ENCODE data around the gene HOXC9. TPM values are rescaled to one million over a fixed set of nuclear protein-coding genes. Genes with fewer than 3 reads are reported as not detected.
A peak's percentile ranks its signal among the peaks of the same experiment; 100 is the strongest.

HOXC9 gene
- total RNA-seq, 1 donor from 2014 or later = not detected

- peaks cover 79% of the 10 kb centered on the region for H3K27me3 Mint-ChIP-seq
- no peak for TF ChIP-seq CTCF (IDR thresholded peaks at IDR 0.05)
- ChIA-PET CTCF (interaction anchor here (1.2 kb wide), 1 partner anchor 231 kb away, joined by 5 read pairs; no protein-coding TSS in a partner anchor), POLR2A (no interaction called here)
- ATAC-seq (ENCODE audit: low read depth) (no peak), DNase-seq (no peak)
- no peak overlapping the region for H3K27ac Mint-ChIP-seq
- peaks cover 3% of the 10 kb centered on the region for H3K9me3 Mint-ChIP-seq
- peaks cover 21% of the 10 kb centered on the region for H3K4me1 Mint-ChIP-seq
- H3K36me3 Mint-ChIP-seq (ENCODE audit: low read depth) = no peaks in the 10 kb centered on the region
- H3K4me3 Mint-ChIP-seq = no peak overlapping the region
- intact Hi-C loops (cut with micrococcal nuclease) = loop anchor here (5.0 kb wide), 1 partner anchor 33 kb away; the partner anchor contains the start of gene HOXC13
These were observed 29.5 kb upstream of the HOXC9 start for GRCh38 chr12:53970451-53970850.

- CTCF ChIA-PET = no interaction called here
These were observed 28.8 kb upstream of the HOXC9 start for GRCh38 chr12:53971129-53971528.

GRCh38 chr12:53971686-53972085 is 28.3 kb upstream of the HOXC9 start:
- H3K4me3 Mint-ChIP-seq = no peak overlapping the region
- H3K4me1 Mint-ChIP-seq = peaks cover 15% of the 10 kb centered on the region
- ChIA-PET CTCF (no interaction called here), POLR2A (no interaction called here)
- TF ChIP-seq CTCF (IDR thresholded peaks at IDR 0.05) = no peak
- peaks cover 4% of the 10 kb centered on the region for H3K9me3 Mint-ChIP-seq
- no peak for DNase-seq
- no peak overlapping the region for H3K27ac Mint-ChIP-seq
- no peak for ATAC-seq (ENCODE audit: low read depth)
- H3K36me3 Mint-ChIP-seq (ENCODE audit: low read depth) = no peaks in the 10 kb centered on the region
- intact Hi-C loops (cut with micrococcal nuclease) = loop anchor here (5.0 kb wide), 1 partner anchor 34 kb away; the partner anchor contains the start of gene HOXC13
- H3K27me3 Mint-ChIP-seq = peaks cover 74% of the 10 kb centered on the region

More at GRCh38 chr12:53971129-53971528, 28.8 kb upstream of the HOXC9 start:
- DNase-seq = no peak
- peaks cover 4% of the 10 kb centered on the region for H3K9me3 Mint-ChIP-seq
- POLR2A ChIA-PET = no interaction called here
- no peak for ATAC-seq (ENCODE audit: low read depth)
- intact Hi-C loops (cut with micrococcal nuclease) = loop anchor here (5.0 kb wide), 1 partner anchor 34 kb away; the partner anchor contains the start of gene HOXC13
- peaks cover 21% of the 10 kb centered on the region for H3K4me1 Mint-ChIP-seq
- no peak overlapping the region for H3K27ac Mint-ChIP-seq
- H3K36me3 Mint-ChIP-seq (ENCODE audit: low read depth) = no peaks in the 10 kb centered on the region
- TF ChIP-seq CTCF (IDR thresholded peaks at IDR 0.05) = no peak
- no peak overlapping the region for H3K4me3 Mint-ChIP-seq
- H3K27me3 Mint-ChIP-seq = peaks cover 77% of the 10 kb centered on the region

- peaks cover 4% of the 10 kb centered on the region for H3K9me3 Mint-ChIP-seq
- ChIA-PET POLR2A (no interaction called here), CTCF (no interaction called here)
- H3K4me1 Mint-ChIP-seq = peaks cover 13% of the 10 kb centered on the region
- no peak for TF ChIP-seq CTCF (IDR thresholded peaks at IDR 0.05)
- H3K4me3 Mint-ChIP-seq = no peak overlapping the region
- DNase-seq = no peak
- intact Hi-C loops (cut with micrococcal nuclease) = loop anchor here (5.0 kb wide), 1 partner anchor 35 kb away; the partner anchor contains the start of gene HOXC13
- H3K27ac Mint-ChIP-seq = no peak overlapping the region
- ATAC-seq (ENCODE audit: low read depth) = no peak
- H3K27me3 Mint-ChIP-seq = peaks cover 74% of the 10 kb centered on the region
- H3K36me3 Mint-ChIP-seq (ENCODE audit: low read depth) = no peaks in the 10 kb centered on the region
These were observed 27.7 kb upstream of the HOXC9 start for GRCh38 chr12:53972152-53972702.

GRCh38 chr12:53972722-53973235 is 27.2 kb upstream of the HOXC9 start, which contains the start of gene HOXC11:
Gene HOXC11, plus strand, starts transcription at chr12:53973126. Its CDS starts 116 bp downstream, at chr12:53973242.
- Mint-ChIP-seq H3K36me3 (ENCODE audit: low read depth) (no peaks in the 10 kb centered on the region), H3K9me3 (peaks cover 4% of the 10 kb centered on the region), H3K4me1 (peaks cover 13% of the 10 kb centered on the region), H3K4me3 (peak within 1 kb of the TSS; percentile 66), H3K27ac (peak within 1 kb of the TSS; percentile 67), H3K27me3 (peaks cover 73% of the 10 kb centered on the region)
- ChIA-PET POLR2A (no interaction called here), CTCF (no interaction called here)
- no peak for TF ChIP-seq CTCF (IDR thresholded peaks at IDR 0.05)
- ATAC-seq (ENCODE audit: low read depth) (no peak), DNase-seq (no peak)
- intact Hi-C loops (cut with micrococcal nuclease) = loop anchor here (5.0 kb wide), 1 partner anchor 35 kb away; the partner anchor contains the start of gene HOXC13

Data from activated B cell treated with CpG ODN at 0.5 μM for 24 hours (primary cell).